NCI-H1417 (cell line): ENCODE measurements around the gene ZNF841.
"Not testable (repeated sequence)": the region's sequence is repeated elsewhere in the genome, so short reads cannot be mapped to it uniquely, and the experiment has no call there.

Experiments
- DNase-seq, 3 experiments: peaks; one replicate each; lab custom pipeline; 2025; lab: John Stamatoyannopoulos, UW

Gene ZNF841

DNA sequence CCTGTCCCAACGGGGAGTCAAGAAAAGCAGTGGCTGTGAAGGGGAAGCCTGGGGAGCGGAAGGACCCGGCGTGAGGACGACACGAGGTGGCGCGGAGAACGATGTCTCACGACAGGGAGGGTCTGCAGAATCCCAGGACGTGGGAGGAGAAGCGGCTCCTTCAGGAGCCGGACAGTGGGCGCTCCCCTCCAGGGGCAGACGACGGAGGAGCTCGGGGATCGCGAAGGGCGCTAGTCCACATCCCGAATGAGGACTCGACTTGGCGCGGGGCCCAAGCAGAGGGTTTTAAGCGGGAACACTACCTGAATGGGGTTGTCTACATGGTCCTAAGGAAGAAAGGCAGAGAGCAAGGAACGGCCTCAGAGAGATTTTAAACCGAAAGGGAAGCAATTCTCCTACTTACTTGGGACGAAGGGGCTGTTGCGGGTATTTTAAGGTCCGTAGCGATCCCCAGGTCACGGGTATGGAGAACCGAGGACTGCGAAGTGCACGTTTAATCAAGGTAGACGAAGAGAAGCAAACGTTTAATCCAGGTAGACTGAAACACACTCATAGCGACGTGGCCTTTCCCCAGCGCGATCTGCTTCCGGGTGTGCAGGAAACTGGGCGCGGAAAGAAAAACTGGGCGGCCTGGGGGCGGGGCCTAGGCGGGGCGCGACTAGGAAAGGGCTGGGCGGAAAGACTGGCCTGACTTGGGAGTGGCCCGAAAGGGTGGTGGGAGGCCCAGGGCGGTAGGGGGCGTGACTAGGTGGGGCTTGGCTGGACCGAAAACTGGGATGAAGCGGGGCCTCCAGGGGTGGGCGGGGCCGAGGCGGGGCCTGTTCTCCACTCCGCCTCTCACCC is at the start of gene ZNF841:
ZNF841 (minus strand) TSS at position 594 of the 843 bp plus-strand sequence. CDS start 10,964 bp downstream, outside the sequence.
- DNase-seq, result peak; percentile 88 to 94 (median 90)

DNA sequence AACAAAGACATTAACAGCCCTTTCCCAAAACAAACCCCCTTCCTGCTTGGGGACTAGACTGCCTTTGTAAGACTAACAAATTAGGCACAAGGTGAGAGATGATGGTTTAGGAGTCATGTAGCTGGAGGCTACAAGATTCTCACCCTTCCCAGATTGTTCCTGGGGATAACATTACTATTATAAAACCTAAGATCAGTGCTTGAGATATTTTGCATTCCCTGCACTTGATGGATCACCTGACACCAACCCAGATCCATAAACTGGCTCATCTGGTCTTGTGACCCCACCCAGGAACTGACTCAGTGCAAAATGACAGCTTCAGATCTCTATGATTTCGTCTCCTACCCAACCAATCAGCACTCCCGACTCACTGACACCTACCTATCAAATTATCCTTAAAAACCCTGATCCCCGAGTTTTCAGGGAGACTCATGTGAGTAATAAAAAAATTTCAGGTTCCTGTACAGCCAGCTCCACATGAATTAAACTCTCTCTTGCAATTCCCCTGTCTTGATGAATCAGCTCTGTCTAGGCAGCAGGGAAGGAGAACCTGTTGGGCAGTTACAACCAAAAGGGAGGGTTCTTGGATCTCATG is 46.5 kb upstream of the ZNF841 start:
- DNase-seq, result no peak

DNA sequence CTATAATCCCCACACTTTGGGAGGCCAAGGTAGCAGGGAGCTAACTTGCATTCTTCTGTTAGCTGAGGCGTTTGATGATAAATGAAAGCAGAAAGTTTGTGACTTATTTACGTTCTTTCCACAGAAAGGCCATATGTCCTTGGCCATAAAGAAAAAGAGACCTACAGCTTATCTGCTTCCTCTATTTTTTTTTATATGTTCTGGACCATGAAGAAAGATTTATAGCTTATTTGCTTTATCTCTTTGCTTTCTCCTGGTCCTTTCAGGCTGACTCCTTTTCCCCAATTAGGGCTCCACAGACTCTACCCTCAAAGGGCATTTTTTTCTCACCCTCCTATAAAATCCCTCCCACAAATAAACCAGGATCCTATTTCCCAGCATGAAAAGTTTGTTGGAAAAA is 45.6 kb upstream of the ZNF841 start:
- DNase-seq, result no peak

DNA sequence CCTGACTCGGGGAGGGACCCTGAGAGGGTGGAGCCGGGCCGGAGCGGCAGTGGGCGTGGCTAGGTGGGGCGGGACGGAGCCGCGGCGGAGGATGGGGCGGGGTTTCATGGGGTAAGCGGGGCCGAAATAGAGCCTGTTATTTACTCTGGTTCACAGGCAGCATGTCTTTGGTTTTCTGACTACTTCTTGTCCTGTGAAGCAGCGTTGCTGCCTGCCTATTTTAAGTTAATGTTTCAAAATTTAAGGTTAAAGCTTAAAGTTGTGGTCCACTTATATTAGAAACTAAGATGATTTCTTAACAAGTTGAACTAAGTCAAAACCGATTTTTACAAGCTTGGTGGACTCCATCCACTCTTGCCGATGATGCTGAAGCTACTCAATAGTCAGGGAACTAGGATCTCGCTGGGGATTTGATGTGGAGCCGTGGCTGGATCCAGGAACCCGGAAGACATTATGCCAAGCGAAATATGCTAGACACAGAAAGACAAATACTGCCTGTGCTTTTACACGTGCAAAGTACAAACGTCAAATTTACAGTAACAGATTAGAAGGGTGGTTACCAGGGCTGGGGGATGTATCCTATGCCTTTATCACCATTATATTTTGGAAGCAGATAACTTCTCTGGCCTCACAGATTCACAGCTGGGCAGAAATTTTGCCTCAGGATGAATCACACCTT is 44.6 kb upstream of the ZNF841 start:
- peak; percentile 52 to 82 (median 61) for DNase-seq

DNA sequence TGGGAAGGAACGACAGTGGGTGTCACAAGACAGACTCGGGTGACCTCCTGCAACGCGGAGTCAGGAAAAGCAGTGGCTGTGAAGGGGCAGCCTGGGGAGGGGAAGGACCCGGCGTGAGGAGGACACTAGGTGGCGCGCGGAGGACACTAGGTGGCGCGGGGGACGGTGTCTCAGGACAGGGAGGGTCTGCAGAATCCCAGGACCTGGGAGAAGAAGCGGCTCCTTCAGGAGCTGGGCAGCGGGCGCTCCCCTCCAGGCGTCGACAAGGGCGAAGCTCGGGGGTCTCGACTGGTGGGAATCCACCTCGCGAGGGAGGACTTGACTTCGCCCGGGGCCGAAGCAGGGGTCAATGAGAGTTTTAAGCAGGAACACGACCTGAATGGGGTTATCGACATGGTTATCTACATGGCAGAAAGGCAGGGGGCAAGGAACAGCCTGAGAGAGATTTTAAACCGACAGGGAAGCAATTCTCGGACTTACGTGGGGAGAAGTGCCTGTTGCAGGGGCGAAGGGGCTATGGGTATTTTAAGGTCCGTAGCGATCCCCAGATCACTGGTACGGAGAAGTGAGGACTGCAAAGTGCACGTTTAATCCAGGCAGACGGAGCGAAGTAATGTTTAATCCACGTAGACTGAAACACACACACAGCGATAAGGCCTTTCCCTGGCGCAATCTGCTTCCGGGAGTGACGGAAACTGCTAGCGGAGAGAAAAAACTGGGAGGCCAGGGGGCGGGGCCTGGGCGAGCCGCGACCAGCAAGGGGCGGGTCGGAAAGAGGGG is 43.9 kb upstream of the ZNF841 start, which contains the start of gene ZNF616:
ZNF616 (minus strand) TSS at position 687 of the 780 bp plus-strand sequence. CDS start 9,426 bp downstream, outside the sequence.
- peak; percentile 92 to 97 (median 96) for DNase-seq

DNA sequence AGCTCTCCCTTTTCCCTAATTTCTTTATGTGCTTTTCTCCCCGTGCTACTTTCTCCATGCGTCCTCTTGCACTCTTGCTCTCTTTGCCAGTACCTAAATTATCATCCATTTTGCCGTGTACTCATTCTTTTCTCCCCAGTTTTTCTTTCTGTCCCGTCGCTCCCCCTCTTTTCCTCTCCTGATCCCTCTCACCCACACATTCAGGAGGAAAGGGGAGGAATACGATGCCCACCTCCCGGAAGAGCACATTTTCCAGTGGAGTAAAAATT is 43.4 kb upstream of the ZNF841 start:
- no peak for DNase-seq

DNA sequence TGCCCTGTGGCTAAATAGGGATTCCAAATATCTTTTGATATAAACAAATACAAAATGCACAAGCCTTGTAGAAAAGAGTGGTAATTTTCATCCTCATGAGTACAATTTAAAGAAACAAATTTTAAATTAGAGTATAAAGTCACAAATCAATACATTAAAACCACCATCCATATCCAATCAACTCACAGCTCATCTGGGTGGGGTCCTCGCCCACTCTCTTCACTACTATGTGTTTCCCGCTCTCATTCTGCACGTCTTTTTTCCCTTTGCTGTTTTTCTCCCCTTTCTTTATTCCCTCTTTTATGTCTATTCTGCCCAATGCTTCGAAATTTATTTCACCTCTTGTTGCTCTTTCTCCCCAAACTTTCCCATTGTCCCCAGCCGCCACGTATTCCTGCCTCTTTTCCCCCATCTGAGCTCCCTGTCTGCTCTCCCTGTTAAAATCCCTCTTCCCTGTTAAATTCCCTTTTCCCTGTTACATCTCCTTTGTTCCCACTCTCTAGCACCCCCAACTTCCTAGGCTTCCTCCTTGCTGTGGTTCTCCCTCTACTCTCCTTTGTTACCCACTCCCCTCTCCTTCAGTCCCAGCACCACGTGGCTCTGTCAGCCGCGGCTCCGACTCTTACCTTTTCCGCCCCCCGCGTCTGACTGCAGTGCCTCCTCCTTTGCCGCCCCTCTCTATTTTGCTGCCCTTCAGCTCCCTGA is 42.9 kb upstream of the ZNF841 start:
- peak; percentile 45 to 73 (median 51) for DNase-seq

DNA sequence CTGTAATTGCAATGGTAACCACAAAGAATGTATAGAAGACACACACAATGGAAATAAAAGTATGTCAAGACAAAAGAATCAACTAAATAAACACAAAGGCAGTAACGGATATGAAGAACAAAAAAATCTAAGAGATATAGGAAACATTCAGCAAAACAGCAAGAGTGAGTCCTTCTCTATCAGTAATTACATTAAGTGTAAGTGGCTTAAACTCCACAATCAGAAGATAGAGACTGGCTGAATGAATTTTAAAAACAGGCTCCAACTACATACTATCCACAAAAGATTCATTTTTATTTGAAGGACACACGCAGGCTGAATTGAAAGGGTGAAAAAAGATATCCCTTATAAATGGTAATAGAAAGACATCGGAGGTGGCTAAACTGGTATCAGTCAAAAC is 24.7 kb upstream of the ZNF841 start:
- DNase-seq, result no peak

DNA sequence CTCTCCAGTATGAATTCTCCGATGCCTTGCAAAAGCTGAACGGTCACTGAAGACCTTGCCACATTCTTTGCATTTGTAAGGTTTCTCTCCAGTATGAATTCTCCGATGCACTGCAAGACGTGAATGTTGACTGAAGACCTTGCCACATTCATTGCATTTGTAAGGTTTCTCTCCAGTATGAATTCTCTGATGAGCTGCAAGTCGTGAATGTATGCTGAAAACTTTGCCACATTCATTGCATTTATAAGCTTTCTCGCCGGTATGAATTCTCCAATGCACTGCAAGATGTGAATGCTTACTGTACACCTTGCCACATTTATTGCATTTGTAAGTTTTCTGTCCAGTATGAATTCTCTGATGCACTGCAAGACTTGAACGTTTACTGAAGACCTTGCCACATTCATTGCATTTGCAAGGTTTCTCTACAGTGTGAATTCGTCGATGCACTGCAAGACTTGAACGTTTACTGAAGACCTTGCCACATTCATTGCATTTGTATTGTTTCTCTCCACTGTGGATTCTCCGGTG is 20.0 kb upstream of the ZNF841 start:
- DNase-seq, result no peak

DNA sequence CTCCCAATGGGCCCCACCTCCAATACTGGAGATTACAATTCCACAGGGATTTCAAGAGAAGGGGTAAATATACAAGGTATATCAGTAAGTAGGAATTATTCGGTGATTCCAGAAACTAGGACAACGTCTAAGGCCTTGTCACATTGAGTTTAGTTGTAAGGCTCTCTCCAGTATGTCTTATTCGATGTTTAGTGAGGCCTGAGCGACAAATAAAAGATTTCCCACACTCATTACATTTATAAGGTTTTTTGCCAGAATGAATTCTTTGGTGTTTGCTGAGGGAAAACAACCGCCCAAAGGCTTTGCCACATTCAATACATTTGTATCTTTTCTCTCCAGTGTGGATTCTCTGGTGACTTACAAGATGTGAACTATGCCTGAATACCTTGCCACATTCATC is 19.1 kb upstream of the ZNF841 start:
- no peak for DNase-seq

DNA sequence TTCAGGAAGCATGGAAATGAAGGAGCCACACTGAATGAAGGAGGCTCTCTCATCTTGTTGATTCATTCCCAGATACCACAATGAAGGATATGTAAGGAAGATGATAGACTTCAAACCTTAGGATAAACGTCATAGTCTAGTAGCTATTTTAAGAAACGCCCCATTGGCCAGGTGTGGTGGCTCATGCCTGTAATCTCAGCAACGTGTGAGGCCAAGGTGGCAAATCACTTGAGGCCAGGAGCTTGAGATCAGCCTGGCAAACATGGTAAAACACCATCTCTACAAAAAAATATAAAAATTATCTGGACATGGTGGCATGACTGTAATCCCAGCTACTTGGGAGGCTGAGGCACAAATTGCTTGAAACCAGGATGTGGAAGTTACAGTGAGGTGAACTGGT is 17.1 kb upstream of the ZNF841 start:
- no peak for DNase-seq

DNA sequence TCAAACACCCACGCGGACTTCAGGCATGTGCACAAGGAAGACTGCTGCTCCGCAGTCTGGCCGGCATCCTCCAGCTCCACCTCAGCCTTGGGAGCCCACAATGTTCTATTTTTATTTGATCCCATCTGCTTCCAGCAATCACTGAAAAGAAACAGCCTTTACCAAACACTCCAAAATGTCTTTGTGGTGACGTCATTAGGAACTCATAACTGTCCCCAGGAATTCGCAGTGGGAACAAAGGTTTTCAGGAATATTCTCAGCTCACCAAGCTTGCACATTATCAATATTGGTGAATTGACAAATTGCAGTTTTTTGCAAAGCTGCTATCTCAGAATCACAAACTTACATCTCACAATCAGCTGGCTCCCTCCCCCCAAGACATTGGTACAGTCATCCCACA is 15.2 kb upstream of the ZNF841 start:
- no peak for DNase-seq

DNA sequence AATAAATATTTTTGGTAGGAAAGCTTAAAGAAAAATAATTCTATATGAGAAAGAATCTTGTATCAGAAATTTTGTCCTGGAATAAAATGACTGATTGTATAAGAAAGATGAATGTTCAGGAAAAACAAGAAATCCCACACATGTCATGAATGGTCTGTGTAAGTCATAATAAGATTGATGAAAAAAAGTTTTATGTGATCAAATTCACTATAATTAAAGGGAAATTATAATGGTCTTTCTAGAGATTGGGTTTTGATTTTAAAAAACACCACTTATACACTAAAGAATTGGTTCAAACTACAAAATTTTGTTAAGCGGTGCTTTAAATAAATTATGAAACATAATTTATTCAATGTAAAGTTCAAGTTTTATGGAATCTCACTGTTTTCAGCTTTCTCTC is 7.2 kb upstream of the ZNF841 start:
- no peak for DNase-seq

DNA sequence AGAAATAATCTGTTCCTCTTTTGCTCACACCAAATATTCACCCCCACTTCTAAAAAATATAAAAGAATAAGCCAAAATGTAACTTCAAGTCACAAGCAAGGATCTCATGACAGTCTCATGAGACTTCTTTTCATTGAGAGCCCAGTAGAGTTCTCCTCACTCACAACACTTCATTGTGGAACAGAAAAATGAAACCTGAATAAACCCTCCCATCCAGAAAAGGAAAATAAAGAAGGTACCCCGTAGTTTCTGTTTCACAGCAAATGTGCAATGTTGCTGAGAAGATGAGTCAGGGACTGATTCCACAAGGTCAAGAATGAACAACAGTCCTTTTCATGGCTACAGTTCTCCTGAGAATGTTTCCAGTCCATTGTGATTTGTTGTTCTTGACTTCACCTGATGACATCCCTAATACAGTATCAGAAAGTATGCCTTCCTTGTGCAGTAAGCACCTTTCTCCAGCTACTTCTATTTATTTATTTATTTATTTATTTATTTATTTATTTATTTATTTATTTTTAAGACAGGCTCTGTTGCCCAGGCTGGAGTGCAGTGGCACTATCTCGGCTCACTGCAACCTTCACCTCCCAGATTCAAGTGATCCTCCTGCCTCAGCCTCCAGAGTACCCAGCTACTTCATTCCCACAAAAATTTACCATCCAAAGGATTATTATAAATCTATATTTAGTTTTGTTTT is 6.4 kb upstream of the ZNF841 start:
- no peak for DNase-seq

DNA sequence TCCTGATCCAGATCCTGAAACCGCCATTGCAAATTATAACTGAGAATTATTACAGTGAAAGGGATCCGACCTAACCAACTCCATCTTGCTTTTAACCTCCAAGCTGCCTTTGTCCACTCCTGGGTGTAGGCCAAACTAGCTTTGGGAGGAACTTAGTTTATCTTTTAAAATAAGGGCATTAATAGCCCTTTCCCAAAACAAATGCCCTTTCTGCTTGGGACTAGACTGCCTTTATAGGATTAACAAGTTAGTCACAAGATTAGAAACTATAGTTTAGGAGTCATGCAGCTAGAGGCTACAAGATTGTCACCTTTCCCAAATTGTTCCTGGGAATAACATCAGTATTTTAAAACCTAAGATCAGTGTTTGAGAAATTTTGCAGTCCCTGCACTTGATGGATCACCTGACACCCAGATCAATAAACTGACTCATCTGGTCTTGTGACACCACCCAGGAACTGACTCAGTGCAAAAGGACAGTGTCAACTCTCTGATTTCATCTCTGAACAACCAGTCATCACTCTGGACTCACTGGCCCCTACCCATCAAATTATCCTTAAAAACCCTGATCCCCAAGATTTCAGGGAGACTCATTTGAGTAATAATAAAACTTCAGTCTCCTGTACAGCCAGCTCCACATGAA is 4.1 kb upstream of the ZNF841 start:
- DNase-seq, result no peak

DNA sequence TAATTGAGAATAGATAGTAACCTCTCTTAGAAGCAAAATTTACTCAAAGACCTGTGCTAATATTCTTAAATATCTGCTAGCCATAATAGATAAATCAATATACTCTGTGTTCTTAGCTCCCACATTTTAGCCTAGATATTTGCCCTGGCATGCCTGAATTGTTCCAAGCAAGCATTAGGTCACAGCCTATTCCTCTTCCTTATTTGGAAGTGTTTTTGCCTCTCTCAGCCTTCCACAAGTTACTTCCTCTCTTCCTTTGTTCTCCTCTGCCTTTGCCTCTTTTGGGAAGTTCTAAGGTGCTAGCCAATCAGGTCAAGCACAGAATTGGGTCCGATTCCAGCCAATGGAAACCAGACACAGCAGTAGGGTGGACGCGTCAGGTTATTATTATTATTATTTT is 851 bp upstream of the ZNF841 start:
- not testable (repeated sequence) for DNase-seq

DNA sequence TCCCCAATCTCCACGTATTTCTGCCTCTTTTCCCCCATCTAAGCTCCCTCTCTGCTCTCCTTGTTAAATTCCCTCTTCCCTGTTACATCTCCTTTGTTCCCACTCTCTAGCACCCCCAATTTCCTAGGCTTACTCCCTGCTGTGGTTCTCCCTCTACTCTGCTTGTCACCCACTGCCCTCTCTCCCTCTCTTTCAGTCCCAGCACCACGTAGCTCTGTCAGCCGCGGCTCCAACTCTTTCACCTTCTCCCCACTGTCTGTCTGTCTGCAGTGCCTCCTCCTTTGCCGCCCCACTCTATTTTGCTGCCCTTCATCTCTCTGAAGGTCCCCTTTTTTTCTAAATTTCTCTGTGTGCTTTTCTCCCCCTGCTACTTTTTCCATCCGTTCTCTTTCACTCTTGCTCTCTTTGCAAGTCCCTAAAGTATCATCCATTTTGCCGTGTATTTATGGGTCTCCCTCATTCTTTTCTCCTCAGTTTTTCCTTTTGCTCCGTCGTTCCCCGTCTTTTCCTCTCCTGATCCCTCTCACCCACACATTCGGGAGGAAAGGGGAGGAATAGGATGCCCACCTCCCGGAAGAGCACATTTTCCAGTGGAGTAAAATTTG is 937 bp downstream of the ZNF841 start:
- DNase-seq, result peak in 2 of 3 experiments; percentile 2 to 17

DNA sequence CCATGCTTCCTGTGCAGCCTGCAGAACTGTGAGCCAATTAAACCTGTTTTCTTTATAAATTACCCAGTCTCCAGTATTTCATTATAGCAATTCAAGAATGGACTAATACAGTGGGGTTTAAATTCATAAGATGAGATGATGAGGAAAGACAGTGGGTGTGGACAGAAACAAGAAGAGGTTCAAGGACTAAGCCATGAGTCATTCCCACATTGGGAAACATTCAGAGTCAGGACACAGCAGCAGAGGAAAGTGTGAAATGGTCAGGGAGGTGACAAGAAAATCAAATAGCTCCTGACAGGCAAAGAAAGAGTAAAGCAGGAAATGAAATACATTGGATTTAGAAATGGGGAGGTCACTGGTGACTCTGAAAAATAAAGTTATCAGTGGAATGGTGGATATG is 9.1 kb downstream of the ZNF841 start:
- no peak for DNase-seq

DNA sequence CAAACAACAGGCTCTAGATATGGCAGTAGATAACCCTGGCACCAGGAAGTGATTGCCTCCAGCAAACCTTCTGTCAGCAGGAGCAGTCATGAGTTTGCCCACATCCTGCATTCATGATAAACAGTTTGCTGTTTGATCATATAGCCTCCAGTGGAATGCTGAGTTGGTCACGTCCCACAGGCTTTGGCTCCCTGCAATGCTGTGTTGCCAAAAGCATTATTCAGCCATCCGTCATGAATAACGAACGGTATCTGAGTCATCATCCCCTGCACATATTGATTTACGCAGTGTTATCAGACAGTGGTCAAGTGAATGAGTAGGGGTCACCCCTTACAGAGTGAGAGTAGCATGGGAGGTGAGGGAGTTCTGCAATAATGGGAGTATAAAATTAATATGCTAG is 25.1 kb downstream of the ZNF841 start:
- DNase-seq, result no peak

DNA sequence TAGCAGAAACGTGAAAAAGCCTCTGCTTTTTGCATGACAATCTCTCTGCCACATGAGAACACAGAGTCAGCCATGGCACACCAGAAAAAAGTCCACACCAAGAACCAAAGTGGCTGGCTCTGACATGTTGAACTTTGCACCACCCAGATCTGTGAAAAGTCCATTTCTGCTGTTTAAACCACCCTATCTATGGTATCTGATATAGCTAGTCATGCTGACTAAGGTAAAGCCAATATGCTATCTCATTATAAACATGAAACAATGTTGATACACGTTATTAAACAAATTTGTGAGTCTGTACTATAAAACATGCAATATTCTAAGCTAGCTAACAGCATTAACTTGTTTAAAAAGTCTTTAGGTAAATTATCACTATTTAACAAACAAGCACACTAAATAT is 25.9 kb downstream of the ZNF841 start:
- DNase-seq, result no peak
